Gastrocnemius medialis (tissue), 4 donors: ENCODE measurements around the gene CHST12. TPM values are rescaled to one million over a fixed set of nuclear protein-coding genes. Genes with fewer than 3 reads are reported as not detected.

Experiments
- ATAC-seq, 2 donors: fragments of 150-250 bp; one replicate each; pipeline ENCODE4 v1.9.1; 2016
- DNase-seq, 2 donors: peaks; one replicate each; pipeline ENCODE4 v3.0.0-alpha.2; 2019
- H3K27ac ChIP-seq, 4 donors: fragments of 200-600 bp; sonication (generic); 1 replicate in 1 of 4; 2 replicates in 3 of 4; pipeline ENCODE4 v1.5.1; 2016 to 2018; ENCODE audit warnings: mild to moderate bottlenecking in 2 of 4, moderate library complexity in 1 of 4
- H3K27me3 ChIP-seq, 3 donors: fragments of 200-600 bp; sonication (generic) in 2 of 3; 1 replicate in 1 of 3; 2 replicates in 2 of 3; pipeline versions ENCODE4 v1.5.1 to v1.6.0; 2016 to 2019; ENCODE audit warnings: mild to moderate bottlenecking in 1 of 3, moderate library complexity in 1 of 3
- H3K36me3 ChIP-seq, 2 donors: fragments of 200-600 bp; sonication (generic) in 1 of 2; one replicate each; pipeline ENCODE4 v1.5.1; 2017 to 2018
- H3K4me1 ChIP-seq, 2 donors: fragments of 200-600 bp; sonication (generic) in 1 of 2; one replicate each; pipeline ENCODE4 v1.5.1; 2016 to 2017; ENCODE audit warnings: mild to moderate bottlenecking in 2 of 2
- H3K4me3 ChIP-seq, 4 donors: fragments of 200-600 bp; sonication (generic) in 3 of 4; 1 replicate in 1 of 4; 2 replicates in 3 of 4; pipeline ENCODE4 v1.5.1; 2016 to 2019; ENCODE audit warnings: mild to moderate bottlenecking in 2 of 4
- H3K9me3 ChIP-seq, 3 donors: fragments of 200-600 bp; sonication (generic) in 2 of 3; 1 replicate in 1 of 3; 2 replicates in 2 of 3; pipeline ENCODE4 v1.5.1; 2016 to 2019
- POLR2A ChIP-seq, 2 donors: fragments of 450-650 bp; IDR thresholded peaks; one replicate each; pipeline ENCODE4 v1.6.1; 2017; ENCODE audit warnings: antibody characterized with exemption in 2 of 2, mild to moderate bottlenecking in 2 of 2, moderate library complexity in 2 of 2
- in situ Hi-C, 4 donors: fragments of 200-750 bp; cut with MboI; loops; one replicate each; pipeline versions ENCODE4 v1.15.0 to v1.8.0; 2017; ENCODE audit warnings: low sequenced_read_pairs in 4 of 4
- intact Hi-C: fragments of 100-400 bp; cut with DNase I; formaldehyde crosslinking; loops from one replicate; pipeline ENCODE4 v1.15.1; 2023; ENCODE audit warnings: low total_unique reads
- total RNA-seq, 4 donors: library from RNA; depleted of rRNA; stranded (reverse); fragments of >200 nt; gene quantifications; one replicate each; pipeline versions ENCODE4 v1.1.0 to v1.2.3, GENCODE V29; 2016
- TF ChIP-seq, protein P1 (sequence below), 5 experiments: fragments of 450-650 bp in 3 of 5; fragments of 200-600 bp in 2 of 5; sonication (generic) in 2 of 5; IDR thresholded peaks in 4 of 5; conservative IDR thresholded peaks in 1 of 5; 1 replicate in 4 of 5; 2 replicates in 1 of 5; pipeline ENCODE4 v1.5.1; 2016 to 2019; ENCODE audit warnings: antibody characterized with exemption in 5 of 5, mild to moderate bottlenecking in 3 of 5, moderate library complexity in 3 of 5

Gene CHST12
- total RNA-seq, 4 donors from 2014 or later, result 5.5 to 13.1 (median 10.1) TPM

DNA sequence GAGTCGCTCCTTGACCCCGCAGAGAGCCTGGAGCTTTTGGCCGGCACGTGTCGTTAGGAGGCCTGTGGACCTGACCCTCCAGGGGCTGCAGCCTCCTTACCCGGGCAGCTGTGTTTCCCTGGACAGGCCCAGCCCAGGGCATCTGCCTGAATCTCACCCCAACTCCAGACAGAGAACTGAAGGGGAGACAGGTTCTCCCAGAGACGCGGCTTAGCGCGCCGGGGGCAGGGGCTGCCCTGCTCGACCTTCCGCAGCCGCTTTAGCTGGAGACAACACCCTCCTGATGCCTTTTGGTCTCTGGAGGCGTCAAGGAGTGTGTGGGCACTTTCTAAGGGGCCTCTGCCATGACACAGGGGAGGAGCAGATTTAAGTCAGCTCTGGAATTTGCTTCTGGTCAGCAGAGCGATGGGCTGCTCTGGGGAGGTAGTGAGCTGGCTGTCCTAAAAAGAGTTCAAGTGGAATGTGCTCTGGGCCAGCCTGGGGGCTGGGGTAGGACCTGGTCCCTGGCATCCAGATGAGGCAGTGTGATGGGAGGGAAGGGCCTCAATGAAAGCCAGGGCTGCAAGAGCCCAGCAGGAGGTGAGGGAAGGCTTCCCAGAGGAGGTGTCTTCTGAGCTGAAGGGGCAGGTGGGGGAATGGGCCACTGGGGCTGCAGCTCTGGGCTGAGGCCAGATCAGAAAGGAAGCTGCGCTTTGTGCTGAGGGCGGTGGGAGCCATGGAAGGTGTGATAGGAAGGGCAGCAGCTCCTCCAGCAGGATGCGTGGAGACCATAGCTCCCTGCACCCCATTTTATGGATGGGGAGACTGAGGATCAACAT lies 67.0 kb downstream of the CHST12 start:
- no peak for DNase-seq
- ATAC-seq, result no peak
- no peak for TF ChIP-seq POLR2A (IDR thresholded peaks at IDR 0.05)
- TF ChIP-seq, protein P1, sequence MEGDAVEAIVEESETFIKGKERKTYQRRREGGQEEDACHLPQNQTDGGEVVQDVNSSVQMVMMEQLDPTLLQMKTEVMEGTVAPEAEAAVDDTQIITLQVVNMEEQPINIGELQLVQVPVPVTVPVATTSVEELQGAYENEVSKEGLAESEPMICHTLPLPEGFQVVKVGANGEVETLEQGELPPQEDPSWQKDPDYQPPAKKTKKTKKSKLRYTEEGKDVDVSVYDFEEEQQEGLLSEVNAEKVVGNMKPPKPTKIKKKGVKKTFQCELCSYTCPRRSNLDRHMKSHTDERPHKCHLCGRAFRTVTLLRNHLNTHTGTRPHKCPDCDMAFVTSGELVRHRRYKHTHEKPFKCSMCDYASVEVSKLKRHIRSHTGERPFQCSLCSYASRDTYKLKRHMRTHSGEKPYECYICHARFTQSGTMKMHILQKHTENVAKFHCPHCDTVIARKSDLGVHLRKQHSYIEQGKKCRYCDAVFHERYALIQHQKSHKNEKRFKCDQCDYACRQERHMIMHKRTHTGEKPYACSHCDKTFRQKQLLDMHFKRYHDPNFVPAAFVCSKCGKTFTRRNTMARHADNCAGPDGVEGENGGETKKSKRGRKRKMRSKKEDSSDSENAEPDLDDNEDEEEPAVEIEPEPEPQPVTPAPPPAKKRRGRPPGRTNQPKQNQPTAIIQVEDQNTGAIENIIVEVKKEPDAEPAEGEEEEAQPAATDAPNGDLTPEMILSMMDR (IDR thresholded peaks at IDR 0.05 in 4 of 5, conservative IDR thresholded peaks at IDR 0.05 in 1 of 5), result no peak
- Histone ChIP-seq H3K4me3 (no peak overlapping the region), H3K9me3 (no peaks in the 10 kb centered on the region), H3K36me3 (no peaks in the 10 kb centered on the region), H3K4me1 (no peaks in the 10 kb centered on the region), H3K27ac (no peak overlapping the region), H3K27me3 (peaks cover 8 to 17% (median 14%) of the 10 kb centered on the region in 3 donors)
- in situ Hi-C loops, result loop anchor here in 2 of 4 donors (25.0 kb wide), 1 partner anchor 217 kb away; the partner anchor contains the start of gene AMZ1 (in 2 of the 2)
- intact Hi-C loops, result loop anchor here (2.0 kb wide), 1 partner anchor 68 kb away; the partner anchor contains the start of gene CHST12

DNA sequence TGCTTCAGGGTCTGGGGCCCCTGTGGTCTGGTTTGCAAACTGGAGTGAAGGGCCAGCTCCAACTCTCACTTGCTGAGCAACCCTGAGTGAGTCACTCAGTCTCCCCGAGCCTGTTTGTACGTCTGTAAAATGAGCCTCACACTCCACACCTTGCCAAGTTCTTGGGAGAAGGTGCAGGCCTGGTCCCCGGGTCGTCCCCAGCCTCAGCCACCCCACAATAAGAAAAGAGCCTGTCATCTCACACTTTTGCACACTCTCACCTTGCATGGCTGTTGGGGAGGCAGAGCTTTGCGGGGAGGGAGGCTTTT lies 67.6 kb downstream of the CHST12 start:
- Histone ChIP-seq H3K36me3 (no peaks in the 10 kb centered on the region), H3K27me3 (peaks cover 8 to 17% (median 14%) of the 10 kb centered on the region in 3 donors), H3K4me3 (no peak overlapping the region), H3K4me1 (no peaks in the 10 kb centered on the region), H3K27ac (no peak overlapping the region), H3K9me3 (no peaks in the 10 kb centered on the region)
- DNase-seq (no peak), ATAC-seq (no peak)
- in situ Hi-C loops, result loop anchor here in 2 of 4 donors (25.0 kb wide), 1 partner anchor 216 kb away; the partner anchor contains the start of gene AMZ1 (in 2 of the 2)
- intact Hi-C loops, result loop anchor here (2.0 kb wide), 1 partner anchor 68 kb away; the partner anchor contains the start of gene CHST12
- TF ChIP-seq POLR2A (IDR thresholded peaks at IDR 0.05), result no peak
- TF ChIP-seq, protein P1 (IDR thresholded peaks at IDR 0.05 in 4 of 5, conservative IDR thresholded peaks at IDR 0.05 in 1 of 5), result no peak

DNA sequence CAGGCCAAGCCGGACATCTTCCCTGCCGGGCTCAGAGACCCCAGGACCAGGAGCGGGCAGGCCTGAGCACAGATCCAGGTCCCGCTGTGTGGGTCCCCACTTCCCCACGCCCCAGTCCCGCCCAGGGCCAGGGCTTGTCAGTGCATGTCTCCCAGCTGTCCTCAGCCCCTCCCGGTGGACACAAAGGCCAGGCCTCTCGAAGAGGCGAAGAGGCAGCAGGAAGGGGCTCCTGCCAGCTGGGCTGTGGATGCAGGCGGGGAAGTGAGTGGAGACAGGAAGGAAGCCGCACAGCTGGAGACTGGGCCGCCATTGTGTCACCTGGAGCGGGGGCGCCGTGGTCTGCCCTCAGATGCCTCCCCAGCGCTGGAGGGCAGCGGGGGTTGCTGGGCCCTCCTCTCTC lies 68.0 kb downstream of the CHST12 start:
- H3K36me3 ChIP-seq, result no peaks in the 10 kb centered on the region
- no peaks in the 10 kb centered on the region for H3K9me3 ChIP-seq
- no peak for ATAC-seq
- H3K4me3 ChIP-seq, result no peak overlapping the region
- TF ChIP-seq, protein P1 (IDR thresholded peaks at IDR 0.05 in 4 of 5, conservative IDR thresholded peaks at IDR 0.05 in 1 of 5), result no peak
- TF ChIP-seq POLR2A (IDR thresholded peaks at IDR 0.05), result no peak
- H3K27me3 ChIP-seq, result peaks cover 8 to 17% (median 14%) of the 10 kb centered on the region in 3 donors
- H3K27ac ChIP-seq, result no peak overlapping the region
- in situ Hi-C loops (loop anchor here in 2 of 4 donors (25.0 kb wide), 1 partner anchor 216 kb away; the partner anchor contains the start of gene AMZ1 (in 2 of the 2)), intact Hi-C loops (loop anchor here (2.0 kb wide), 1 partner anchor 69 kb away; the partner anchor contains the start of gene CHST12)
- no peaks in the 10 kb centered on the region for H3K4me1 ChIP-seq
- DNase-seq, result no peak

DNA sequence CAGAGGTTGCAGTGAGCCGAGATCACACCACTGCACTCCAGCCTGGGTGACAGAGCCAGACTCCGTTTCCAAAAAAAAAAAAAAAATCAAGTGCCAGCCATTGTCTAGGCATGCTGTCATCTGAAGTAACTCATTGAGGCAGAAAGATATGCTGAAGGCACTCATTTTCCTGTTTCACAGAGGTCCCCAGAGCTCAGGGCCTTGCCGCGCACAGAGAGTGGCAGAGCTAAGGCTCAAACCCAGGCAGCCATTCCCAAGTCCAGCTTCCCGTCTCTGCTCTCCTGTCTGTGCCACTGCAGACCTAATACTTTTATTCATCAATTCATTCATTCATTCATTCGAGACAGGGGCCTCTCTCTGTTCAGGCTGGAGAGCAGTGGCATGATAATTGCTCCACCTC lies 69.3 kb downstream of the CHST12 start:
- H3K4me3 ChIP-seq, result no peak overlapping the region
- intact Hi-C loops, result no loop called here
- H3K27ac ChIP-seq, result no peak overlapping the region
- peaks cover under 1 to 1% of the 10 kb centered on the region in 2 donors for H3K4me1 ChIP-seq
- no peak for TF ChIP-seq POLR2A (IDR thresholded peaks at IDR 0.05)
- TF ChIP-seq, protein P1 (IDR thresholded peaks at IDR 0.05 in 4 of 5, conservative IDR thresholded peaks at IDR 0.05 in 1 of 5), result no peak
- no peak for ATAC-seq
- DNase-seq, result no peak
- no peaks in the 10 kb centered on the region for H3K36me3 ChIP-seq
- in situ Hi-C loops, result loop anchor here in 2 of 4 donors (25.0 kb wide), 1 partner anchor 215 kb away; the partner anchor contains the start of gene AMZ1 (in 2 of the 2)
- H3K27me3 ChIP-seq, result peaks cover 8 to 25% (median 18%) of the 10 kb centered on the region in 3 donors
- H3K9me3 ChIP-seq, result no peaks in the 10 kb centered on the region
